HUDEP-2 (cell line): ENCODE data around the gene ARL6IP5.
A peak's percentile ranks its signal among the peaks of the same experiment; 100 is the strongest.

Experiments used
- DNase-seq, 76 experiments: peaks; one replicate each; lab custom pipeline; 2025; ENCODE audit not compliant: unreplicated experiment in 76 of 76; lab: John Stamatoyannopoulos, UW

Gene ARL6IP5

GRCh38 chr3:69084326-69085167 lies at the start of gene ARL6IP5:
Gene ARL6IP5, plus strand, starts transcription at chr3:69084937. Its CDS starts 111 bp downstream, at chr3:69085048.
- peak in 75 of 76 experiments; percentile 36 to 94 (median 87) for DNase-seq

DNA sequence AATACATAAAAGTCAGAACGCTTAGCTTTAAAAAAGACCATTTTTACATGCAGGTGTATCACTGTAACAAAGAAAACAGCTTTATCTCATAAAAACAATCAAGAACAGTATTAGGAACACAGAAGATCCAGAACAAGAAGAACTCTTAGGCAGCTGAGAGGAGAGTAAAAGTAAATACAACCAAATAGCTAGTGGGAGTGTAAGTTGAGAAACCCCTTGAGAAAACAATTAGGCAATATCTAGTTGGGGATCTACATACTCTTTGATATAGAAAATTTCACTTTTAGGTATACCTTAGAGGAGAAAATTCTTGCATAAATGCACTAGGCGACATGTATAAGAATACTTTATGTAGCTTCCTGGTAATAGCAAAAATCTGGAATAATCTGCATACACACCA lies 40.1 kb upstream of the ARL6IP5 start:
- DNase-seq = no peak

DNA sequence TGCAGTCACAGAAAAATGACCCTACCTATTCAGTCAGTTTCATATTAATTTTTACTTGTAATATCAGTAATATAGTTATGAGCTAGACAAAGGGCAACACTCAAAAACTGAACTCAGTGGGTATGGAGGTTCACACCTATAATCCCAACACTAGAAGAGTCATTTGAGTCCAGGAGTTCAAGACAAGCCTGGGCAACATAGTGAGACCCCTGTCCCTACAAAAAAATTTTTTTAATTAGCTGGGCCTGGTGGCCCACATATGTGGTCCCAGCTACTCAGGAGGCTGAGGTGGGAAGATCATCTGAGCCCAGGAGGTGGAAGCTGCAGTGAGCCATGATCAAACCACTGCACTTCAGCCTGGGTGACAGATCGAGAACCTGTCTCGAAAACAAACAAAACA lies 35.7 kb upstream of the ARL6IP5 start:
- no peak for DNase-seq

DNA sequence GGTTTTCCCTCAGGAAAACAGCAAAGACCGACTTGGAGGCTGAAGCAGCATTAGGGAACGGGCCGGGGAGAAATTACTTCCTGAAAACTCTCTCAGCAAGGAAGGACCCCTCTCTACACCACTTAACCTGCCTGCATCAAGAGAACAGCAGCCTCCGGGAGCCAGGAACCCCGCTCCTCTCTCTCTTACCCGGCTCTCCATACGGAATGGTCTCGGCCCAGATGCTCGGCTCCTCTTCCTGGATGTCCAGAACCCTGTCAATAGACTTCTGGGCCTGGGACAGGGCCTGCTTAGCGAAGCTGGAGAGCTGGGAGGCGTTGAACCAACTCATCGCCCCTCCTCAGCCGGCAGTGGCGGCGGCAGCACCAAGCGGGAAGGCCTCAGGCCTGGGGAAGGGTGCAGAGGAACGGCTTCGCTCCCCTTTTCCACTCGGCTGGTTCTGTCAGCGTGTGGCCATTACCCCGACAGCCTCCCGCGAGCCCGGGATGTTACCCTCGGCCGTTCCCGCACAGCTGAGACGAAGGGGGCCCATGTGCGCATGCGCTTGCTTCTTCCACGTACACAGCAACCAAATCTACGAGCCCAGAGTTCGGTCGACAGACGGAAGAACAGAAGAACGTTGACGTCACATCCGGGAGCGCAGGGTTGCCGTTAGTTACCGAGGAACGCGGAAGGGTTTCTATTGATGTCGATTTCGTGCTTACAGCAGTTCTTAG lies 32.8 kb upstream of the ARL6IP5 start, which contains the start of gene TMF1:
Gene TMF1 (minus strand): TSS at position 578 of the 716 bp plus-strand sequence. CDS start 247 bp downstream, at position 331.
- DNase-seq = no peak

DNA sequence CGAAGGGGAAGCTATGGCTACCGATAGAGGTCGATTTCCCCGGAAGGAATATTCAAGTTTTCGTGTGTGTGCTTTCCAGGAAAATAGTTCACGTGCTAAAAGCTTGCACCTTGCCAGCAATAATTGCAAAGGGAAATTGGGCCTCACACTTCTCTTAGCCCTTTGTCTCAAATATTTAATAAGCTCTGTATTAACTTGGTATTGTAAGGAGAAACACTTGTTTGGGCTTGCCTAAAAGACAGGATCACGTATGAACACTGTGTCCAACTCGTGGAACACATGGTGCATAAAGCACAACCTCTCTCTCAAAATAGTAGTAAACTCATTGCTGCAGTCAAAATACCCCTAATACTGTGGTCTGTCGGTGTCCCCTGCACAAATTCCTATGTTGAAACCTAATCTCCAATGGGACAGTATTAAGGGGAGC lies 32.3 kb upstream of the ARL6IP5 start:
- no peak for DNase-seq

GRCh38 chr3:69058180-69058946 lies 26.4 kb upstream of the ARL6IP5 start:
- DNase-seq = no peak

DNA sequence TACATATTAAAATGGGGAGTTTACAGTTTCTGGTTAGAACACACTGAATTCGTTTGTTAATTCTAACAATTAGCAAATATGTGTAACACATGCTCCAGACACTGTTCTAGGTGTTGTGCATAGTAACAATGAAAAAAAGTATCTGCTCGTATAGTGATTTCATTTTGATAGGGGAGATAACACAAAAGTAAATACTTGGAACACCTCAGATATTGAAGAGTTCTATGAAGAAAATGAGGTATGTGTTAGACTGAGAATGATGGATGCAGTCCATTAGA lies 25.9 kb upstream of the ARL6IP5 start:
- no peak for DNase-seq

- DNase-seq = peak in 1 of 76 experiments; percentile 2
Measured at GRCh38 chr3:69059688-69060087, 25.0 kb upstream of the ARL6IP5 start.

DNA sequence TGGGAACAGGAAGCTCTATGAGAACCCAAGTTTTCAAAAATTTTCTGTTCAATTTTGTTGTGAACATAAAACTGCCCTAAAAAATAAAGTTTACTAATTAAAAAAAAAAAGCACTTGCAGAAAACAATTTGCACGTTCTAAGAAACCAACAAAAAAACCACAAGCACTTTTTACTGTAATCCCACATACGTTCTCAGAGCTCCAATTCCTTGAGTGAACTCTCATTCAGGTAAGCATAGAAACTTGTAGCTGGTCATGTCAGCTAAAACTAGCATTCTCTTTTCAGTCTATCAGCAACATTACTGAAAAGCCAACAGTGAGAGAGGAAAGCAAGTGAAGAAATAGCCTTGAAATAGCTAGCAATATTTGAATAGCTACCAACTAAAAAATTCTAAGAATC lies 21.1 kb upstream of the ARL6IP5 start:
- no peak for DNase-seq

DNA sequence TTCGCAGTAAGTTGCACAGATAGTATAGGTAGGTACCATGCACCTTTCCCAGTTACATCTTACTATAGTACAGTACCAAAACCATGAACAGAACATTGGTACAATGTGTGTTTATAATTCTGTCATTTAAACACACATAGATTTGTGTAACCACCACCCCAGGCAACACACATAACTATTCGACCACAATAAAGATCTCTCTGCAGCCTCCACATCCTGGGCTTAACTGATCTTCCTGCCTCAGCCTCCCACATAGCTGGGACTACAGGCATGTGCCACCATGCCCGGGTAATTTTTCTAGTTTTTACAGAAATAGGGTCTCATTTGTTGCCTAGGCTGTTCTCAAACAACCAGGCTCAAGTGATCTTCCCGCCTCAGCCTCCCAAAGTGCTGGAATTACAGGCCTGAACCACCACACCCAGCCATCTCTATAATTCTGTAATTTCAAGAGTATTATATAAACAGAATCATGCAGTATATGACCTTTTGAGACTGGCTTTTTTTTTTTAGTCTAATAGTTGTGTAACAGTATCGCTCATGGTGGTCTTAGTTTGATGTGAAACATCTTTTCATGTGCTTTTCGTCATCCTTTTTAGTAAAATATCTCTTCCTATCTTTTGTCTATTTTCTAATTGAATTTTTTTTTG lies 19.3 kb upstream of the ARL6IP5 start:
- no peak for DNase-seq

DNA sequence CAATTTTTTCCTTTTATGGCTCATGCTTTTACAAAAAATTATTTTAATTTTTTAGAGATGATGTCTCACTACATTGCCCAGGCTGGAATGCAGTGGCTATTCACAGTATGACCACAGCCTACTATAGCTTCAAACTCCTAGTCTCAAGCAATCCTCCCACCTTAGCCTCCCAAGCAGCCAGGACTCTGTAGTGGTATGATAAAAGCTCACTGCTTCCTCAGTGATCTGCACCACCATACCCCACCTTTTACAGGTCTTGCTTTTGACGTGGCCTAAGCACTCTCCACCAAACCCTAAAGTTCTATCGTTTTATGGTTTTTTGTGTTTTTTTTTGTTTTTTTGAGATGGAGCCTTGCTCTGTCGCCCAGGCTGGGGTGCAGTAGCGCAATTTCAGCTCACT lies 18.6 kb upstream of the ARL6IP5 start:
- DNase-seq = no peak

GRCh38 chr3:69072928-69073327 lies 11.8 kb upstream of the ARL6IP5 start:
- no peak for DNase-seq

- DNase-seq = peak in 3 of 76 experiments; percentile 7 to 26 (median 12)
Measured at GRCh38 chr3:69079269-69080159, 5.2 kb upstream of the ARL6IP5 start.

DNA sequence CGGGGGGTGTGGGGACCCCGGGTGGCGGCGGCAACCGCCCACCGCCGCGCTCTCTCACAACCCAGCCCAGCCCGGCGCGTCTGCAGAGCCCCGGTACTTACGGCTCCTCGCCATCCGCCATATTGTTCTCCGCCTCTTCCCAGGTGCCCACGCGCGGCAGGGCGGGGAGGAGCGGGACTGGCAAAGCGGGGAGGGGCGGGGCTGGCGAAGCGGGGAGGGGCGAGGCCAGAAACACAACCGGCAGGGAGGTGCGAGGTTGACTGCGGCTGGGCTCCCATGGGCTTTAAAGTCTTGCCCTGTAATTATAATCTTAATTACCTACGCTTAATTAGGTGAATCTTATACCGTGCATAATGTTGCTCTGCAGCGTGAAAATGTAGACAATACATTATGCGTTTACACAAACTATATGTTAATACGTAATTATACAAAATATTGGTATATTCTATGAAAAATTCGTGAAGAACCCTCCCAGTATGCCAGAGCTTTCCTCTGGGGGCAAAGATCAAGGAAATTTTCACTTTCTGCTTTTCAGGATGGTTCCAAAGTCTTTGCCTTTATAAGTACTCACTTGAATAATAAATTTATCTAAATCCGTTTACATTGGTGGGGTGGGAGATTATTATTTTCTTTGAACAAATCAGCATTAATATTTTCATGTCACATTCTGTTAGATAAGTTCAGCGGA lies 4.4 kb upstream of the ARL6IP5 start, which contains the start of gene UBA3:
Gene UBA3 (minus strand): TSS at position 133 of the 688 bp plus-strand sequence. CDS start 12 bp downstream, at position 121.
- peak in 74 of 76 experiments; percentile 30 to 94 (median 80) for DNase-seq

DNA sequence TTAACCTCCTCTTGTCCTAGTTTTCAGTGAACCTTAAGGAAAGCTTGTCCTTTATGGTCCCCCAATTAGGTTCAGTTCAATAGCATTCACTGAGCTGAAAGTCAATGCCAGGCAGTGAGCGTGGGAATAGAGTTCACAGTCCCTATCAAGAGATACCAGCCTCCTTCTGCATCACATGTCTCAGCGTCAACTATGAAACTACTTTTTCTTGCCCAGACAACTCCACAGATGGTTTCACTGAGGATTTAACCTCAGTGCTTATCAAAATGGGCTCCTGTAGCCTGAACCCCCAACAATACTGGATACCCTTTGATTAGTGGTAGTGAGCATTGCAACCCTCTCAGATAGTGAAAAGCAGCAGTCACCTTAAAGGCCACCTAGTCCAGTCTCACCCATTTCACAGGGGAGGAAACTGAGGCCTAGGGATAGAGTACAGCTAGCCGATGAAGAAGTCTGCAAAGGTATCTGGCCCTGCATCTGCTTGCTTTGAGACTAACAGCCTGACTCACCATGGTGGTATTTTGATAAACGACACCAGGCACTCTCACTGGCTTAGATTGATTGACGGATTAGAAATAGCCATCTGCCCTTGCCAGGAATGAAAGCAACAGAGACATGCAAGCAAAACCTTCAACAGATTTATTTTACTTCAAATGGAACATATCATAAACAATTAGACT lies 3.0 kb upstream of the ARL6IP5 start:
- DNase-seq = peak in 64 of 76 experiments; percentile 6 to 83 (median 40)

DNA sequence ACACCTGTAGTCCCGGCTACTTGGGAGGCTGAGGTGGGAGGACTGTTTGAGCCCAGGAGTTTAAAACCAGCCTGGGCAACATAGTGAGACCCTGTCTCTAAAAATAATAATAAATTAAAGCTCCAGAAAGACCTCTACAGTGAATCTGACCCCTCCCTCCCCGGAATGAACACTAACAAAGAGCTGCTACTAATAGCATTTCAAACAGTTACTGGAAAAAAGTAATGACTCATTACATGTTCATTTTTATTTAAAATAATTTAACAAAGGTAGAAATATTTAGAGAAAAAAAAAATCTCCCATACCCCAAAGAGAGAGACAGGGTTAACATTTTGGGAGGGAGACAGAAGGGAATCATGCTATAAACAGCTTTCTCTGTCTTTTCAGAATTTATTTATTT lies 2.4 kb upstream of the ARL6IP5 start:
- DNase-seq = no peak

GRCh38 chr3:69082805-69083204 lies 1.9 kb upstream of the ARL6IP5 start:
- no peak for DNase-seq

GRCh38 chr3:69085168-69085832 lies 563 bp downstream of the ARL6IP5 start:
- peak in 18 of 76 experiments; percentile 12 to 51 (median 25) for DNase-seq
